ENCODE measurements around the gene CCDC63. TPM values are rescaled to one million over a fixed set of nuclear protein-coding genes. Genes with fewer than 3 reads are reported as not detected.

Gene CCDC63
- total RNA-seq: not detected in 2 replicates

GRCh38 chr12:110846615-110847566 is at the start of gene CCDC63:
Gene CCDC63 (plus strand): TSS chr12:110846987. CDS start chr12:110852955, 5,968 bp downstream.

GRCh38 chr12:110920324-110920910 is 73.6 kb downstream of the CCDC63 start, which contains the start of gene MYL2:
Gene MYL2 (minus strand): TSS chr12:110920579. CDS start chr12:110920529, 50 bp downstream.

Other genes starting within 250 kb of the CCDC63 start
- gene TCTN1, start 232.9 kb upstream of the CCDC63 start, total RNA-seq: 6.0 and 12.1 TPM in 2 replicates
- 1.3 and 5.0 TPM in 2 replicates for gene HVCN1, start 157.9 kb upstream of the CCDC63 start, total RNA-seq
- gene PPP1CC, start 104.1 kb upstream of the CCDC63 start, total RNA-seq: 69.5 and 74.1 TPM in 2 replicates
- 0.81 TPM in 1 of 2 replicates, not detected in the other for gene MYL2, start 73.6 kb downstream of the CCDC63 start, total RNA-seq
- gene CUX2, start 187.2 kb downstream of the CCDC63 start, total RNA-seq: not detected in 2 replicates